Uterus (tissue), 4 donors: ENCODE data around the gene ZC3HAV1. TPM values are rescaled to one million over a fixed set of nuclear protein-coding genes. Genes with fewer than 3 reads are reported as not detected.
"Not testable (repeated sequence)": the region's sequence is repeated elsewhere in the genome, so short reads cannot be mapped to it uniquely, and the experiment has no call there.

Experiments used
- DNase-seq, 2 donors: peaks; one replicate each; pipeline ENCODE4 v3.0.0-alpha.2; 2019 to 2020
- H3K27ac ChIP-seq, 2 donors: fragments of 200-600 bp; sonication (generic); 1 replicate in 1 of 2; 2 replicates in 1 of 2; pipeline ENCODE4 v1.5.1; 2016 to 2018
- H3K27me3 ChIP-seq, 2 donors: fragments of 200-600 bp; sonication (generic); one replicate each; pipeline ENCODE4 v1.5.1; 2018 to 2019; ENCODE audit warnings: control low read depth in 1 of 2
- H3K36me3 ChIP-seq, 2 donors: fragments of 200-600 bp; sonication (generic); one replicate each; pipeline ENCODE4 v1.5.1; 2019; ENCODE audit warnings: control low read depth in 1 of 2
- H3K4me1 ChIP-seq, 2 donors: fragments of 200-600 bp; sonication (generic); one replicate each; pipeline ENCODE4 v1.5.1; 2018 to 2019; ENCODE audit warnings: control low read depth in 1 of 2
- H3K4me3 ChIP-seq, 2 donors: fragments of 200-600 bp; sonication (generic); 1 replicate in 1 of 2; 2 replicates in 1 of 2; pipeline ENCODE4 v1.5.1; 2018 to 2019; ENCODE audit warnings: mild to moderate bottlenecking in 1 of 2
- H3K9me3 ChIP-seq, 2 donors: fragments of 200-600 bp; sonication (generic); one replicate each; pipeline ENCODE4 v1.5.1; 2019; ENCODE audit warnings: control low read depth in 1 of 2
- POLR2A ChIP-seq, 2 donors: fragments of 450-650 bp; IDR thresholded peaks; one replicate each; pipeline ENCODE4 v1.6.1; 2016; ENCODE audit warnings: antibody characterized with exemption in 2 of 2, mild to moderate bottlenecking in 1 of 2, moderate library complexity in 1 of 2
- intact Hi-C: fragments of 100-400 bp; cut with DNase I; formaldehyde crosslinking; loops from one replicate; pipeline ENCODE4 v1.15.1; 2023; ENCODE audit warnings: low total_unique reads
- total RNA-seq, 4 donors: library from RNA; depleted of rRNA in 3 of 4; stranded (reverse); fragments of >200 nt in 3 of 4; gene quantifications; one replicate each; pipeline versions ENCODE4 v1.1.0 to v1.2.4, GENCODE V29; 2014 to 2023
- TF ChIP-seq, protein P1 (sequence below), 4 experiments: fragments of 200-600 bp in 2 of 4; fragments of 450-650 bp in 2 of 4; sonication (generic) in 2 of 4; IDR thresholded peaks; one replicate each; pipeline ENCODE4 v1.5.1; 2016 to 2019; ENCODE audit warnings: antibody characterized with exemption in 4 of 4, mild to moderate bottlenecking in 2 of 4, moderate library complexity in 1 of 4
- donor health status: DM: yes; HTN: yes; CAD: no.

Gene ZC3HAV1
- total RNA-seq, 4 donors from 2014 or later = 14.1 to 39.7 (median 29.2) TPM

DNA sequence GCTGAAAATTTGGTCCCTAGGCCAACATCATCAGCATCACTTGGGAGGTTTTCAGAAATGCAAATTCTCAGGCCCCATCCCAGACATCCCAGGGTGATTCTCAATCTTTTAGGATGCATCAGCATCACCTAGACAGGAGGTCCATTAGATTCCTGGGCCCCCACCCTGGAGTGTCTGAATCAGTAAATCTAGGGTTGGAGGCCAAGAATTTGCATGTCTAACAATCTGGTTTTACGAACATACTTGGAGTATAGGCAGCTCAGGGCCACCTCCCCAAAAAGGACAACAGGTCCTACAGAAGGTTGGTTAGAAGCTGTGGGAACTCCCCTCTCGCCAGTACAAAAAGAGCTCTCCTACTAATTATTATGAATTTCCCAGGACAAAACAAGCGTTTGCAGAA lies 15.5 kb downstream of the ZC3HAV1 start:
- no peaks in the 10 kb centered on the region for H3K27me3 ChIP-seq
- no peak for DNase-seq
- no peaks in the 10 kb centered on the region for H3K9me3 ChIP-seq
- H3K4me3 ChIP-seq = no peak overlapping the region
- H3K36me3 ChIP-seq = no peaks in the 10 kb centered on the region
- H3K27ac ChIP-seq = no peak overlapping the region
- intact Hi-C loops = no loop called here
- TF ChIP-seq, protein P1, sequence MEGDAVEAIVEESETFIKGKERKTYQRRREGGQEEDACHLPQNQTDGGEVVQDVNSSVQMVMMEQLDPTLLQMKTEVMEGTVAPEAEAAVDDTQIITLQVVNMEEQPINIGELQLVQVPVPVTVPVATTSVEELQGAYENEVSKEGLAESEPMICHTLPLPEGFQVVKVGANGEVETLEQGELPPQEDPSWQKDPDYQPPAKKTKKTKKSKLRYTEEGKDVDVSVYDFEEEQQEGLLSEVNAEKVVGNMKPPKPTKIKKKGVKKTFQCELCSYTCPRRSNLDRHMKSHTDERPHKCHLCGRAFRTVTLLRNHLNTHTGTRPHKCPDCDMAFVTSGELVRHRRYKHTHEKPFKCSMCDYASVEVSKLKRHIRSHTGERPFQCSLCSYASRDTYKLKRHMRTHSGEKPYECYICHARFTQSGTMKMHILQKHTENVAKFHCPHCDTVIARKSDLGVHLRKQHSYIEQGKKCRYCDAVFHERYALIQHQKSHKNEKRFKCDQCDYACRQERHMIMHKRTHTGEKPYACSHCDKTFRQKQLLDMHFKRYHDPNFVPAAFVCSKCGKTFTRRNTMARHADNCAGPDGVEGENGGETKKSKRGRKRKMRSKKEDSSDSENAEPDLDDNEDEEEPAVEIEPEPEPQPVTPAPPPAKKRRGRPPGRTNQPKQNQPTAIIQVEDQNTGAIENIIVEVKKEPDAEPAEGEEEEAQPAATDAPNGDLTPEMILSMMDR (IDR thresholded peaks at IDR 0.05) = no peak
- no peak for TF ChIP-seq POLR2A (IDR thresholded peaks at IDR 0.05)
- no peaks in the 10 kb centered on the region for H3K4me1 ChIP-seq

GRCh38 chr7:139093512-139093911 lies 16.0 kb downstream of the ZC3HAV1 start:
- H3K27ac ChIP-seq, H3K36me3 ChIP-seq, H3K4me1 ChIP-seq, H3K9me3 ChIP-seq, intact Hi-C loops, DNase-seq, H3K27me3 ChIP-seq, H3K4me3 ChIP-seq: not testable (repeated sequence)

GRCh38 chr7:139092090-139092796 lies 17.3 kb downstream of the ZC3HAV1 start:
- Histone ChIP-seq H3K4me3 (no peak overlapping the region), H3K4me1 (no peaks in the 10 kb centered on the region), H3K27me3 (no peaks in the 10 kb centered on the region), H3K36me3 (no peaks in the 10 kb centered on the region), H3K27ac (no peak overlapping the region), H3K9me3 (no peaks in the 10 kb centered on the region)
- TF ChIP-seq, protein P1 (IDR thresholded peaks at IDR 0.05) = no peak
- TF ChIP-seq POLR2A (IDR thresholded peaks at IDR 0.05) = no peak
- intact Hi-C loops = no loop called here
- no peak for DNase-seq

GRCh38 chr7:139091677-139091996 lies 17.9 kb downstream of the ZC3HAV1 start:
- no peak overlapping the region for H3K27ac ChIP-seq
- TF ChIP-seq, protein P1 (IDR thresholded peaks at IDR 0.05) = no peak
- TF ChIP-seq POLR2A (IDR thresholded peaks at IDR 0.05) = no peak
- no peaks in the 10 kb centered on the region for H3K27me3 ChIP-seq
- intact Hi-C loops = no loop called here
- no peak for DNase-seq
- no peaks in the 10 kb centered on the region for H3K9me3 ChIP-seq
- H3K4me3 ChIP-seq = no peak overlapping the region
- no peaks in the 10 kb centered on the region for H3K4me1 ChIP-seq
- H3K36me3 ChIP-seq = no peaks in the 10 kb centered on the region

DNA sequence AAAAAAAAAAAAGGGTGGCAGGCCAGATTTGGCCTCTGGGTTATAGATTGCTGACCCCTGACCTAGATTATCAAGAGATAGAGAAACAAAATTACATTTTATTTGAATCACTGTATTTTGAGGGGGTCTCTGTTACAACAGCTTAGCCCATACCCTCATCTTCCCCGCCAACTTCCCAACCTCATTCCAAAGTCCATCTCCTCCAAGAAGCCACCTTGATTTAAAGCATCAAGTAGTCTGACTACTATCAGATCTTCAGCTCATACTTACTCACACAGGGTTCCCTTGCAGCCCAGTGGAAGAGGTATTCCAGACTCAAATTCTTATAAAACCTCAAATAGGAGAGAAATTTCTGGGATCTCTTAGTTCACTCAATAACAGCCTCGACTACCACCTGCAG lies 20.4 kb downstream of the ZC3HAV1 start:
- H3K4me3 ChIP-seq = no peak overlapping the region
- H3K4me1 ChIP-seq = no peaks in the 10 kb centered on the region
- H3K27me3 ChIP-seq = no peaks in the 10 kb centered on the region
- H3K9me3 ChIP-seq = no peaks in the 10 kb centered on the region
- no peak overlapping the region for H3K27ac ChIP-seq
- no peak for TF ChIP-seq POLR2A (IDR thresholded peaks at IDR 0.05)
- TF ChIP-seq, protein P1 (IDR thresholded peaks at IDR 0.05) = no peak
- DNase-seq = no peak
- no peaks in the 10 kb centered on the region for H3K36me3 ChIP-seq
- intact Hi-C loops = no loop called here

DNA sequence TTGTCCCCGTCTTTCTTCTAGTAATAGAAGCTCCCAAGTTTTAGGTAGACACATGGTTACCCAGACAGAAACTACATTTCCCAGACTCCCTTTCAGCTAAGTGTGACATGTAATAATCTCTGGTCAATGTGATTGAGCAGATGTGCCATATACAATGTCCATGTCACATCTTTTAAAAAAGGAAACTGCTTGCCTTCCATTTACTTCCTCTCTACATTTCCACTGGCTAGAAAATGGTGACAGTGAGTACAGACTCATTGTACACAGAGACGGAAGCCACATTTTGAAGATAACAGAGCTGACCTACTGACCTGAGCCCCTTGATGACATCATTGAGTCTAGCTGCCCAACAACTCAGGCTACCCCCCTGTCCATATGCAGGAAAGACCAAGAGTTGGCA lies 21.3 kb downstream of the ZC3HAV1 start:
- no peak for DNase-seq
- Histone ChIP-seq H3K27me3 (no peaks in the 10 kb centered on the region), H3K4me3 (no peak overlapping the region), H3K27ac (no peak overlapping the region), H3K36me3 (no peaks in the 10 kb centered on the region), H3K9me3 (no peaks in the 10 kb centered on the region), H3K4me1 (no peaks in the 10 kb centered on the region)
- TF ChIP-seq, protein P1 (IDR thresholded peaks at IDR 0.05) = no peak
- no peak for TF ChIP-seq POLR2A (IDR thresholded peaks at IDR 0.05)
- intact Hi-C loops = no loop called here
